HG03060 (cell line): ENCODE results near the gene APCDD1L.
"Not testable (repeated sequence)": the region's sequence is repeated elsewhere in the genome, so short reads cannot be mapped to it uniquely, and the experiment has no call there.

Experiments used
- ATAC-seq: cut with Tn5 transposase; IDR thresholded peaks from one replicate; pipeline ENCODE4 v1.9.1; 2021; ENCODE audit warnings: low read depth, moderate number of reproducible peaks; ENCODE audit not compliant: unreplicated experiment

APCDD1L gene

GRCh38 chr20:58518387-58518786, 3.2 kb upstream of the APCDD1L start:
- no peak for ATAC-seq

- ATAC-seq, result no peak
These were observed 622 bp downstream of the APCDD1L start for GRCh38 chr20:58514321-58515232.

GRCh38 chr20:58513580-58514285, 1.5 kb downstream of the APCDD1L start:
- no peak for ATAC-seq

DNA sequence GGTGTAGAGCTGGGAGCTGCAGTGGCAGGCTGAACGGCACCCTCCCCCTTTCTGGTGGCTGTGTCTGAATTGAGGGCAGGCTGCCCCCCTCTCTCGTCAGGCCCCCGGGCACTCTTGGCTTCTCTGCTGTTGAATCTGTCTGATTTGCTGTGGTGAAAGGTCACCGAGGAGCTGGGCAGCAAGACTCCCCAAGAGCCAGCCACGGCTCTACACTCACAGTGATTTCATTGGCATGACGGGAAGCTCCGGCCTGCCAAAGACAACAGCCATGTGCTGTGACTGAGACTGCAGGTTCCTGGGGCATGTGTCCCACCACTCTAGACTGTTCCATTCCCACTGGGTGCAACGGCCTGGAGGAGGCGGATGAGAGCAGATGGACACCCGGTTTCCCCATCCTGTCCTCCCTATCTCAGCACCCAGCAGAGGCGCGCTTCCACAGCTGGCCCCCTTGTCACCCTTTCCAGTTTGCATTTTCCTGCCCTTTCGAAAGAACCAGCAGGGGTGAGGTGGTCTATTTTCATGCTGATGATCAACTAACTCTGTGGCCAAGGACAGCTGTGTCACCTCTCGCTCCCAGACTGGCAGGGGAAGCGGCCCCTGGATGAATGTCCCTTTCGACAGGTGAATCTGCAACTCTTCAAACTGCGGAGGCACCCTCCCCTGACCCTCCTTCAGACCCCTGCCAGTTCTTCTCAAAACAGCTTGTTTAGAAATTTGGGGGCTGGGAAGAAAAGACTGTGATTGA, 2.2 kb downstream of the APCDD1L start:
- no peak for ATAC-seq

DNA sequence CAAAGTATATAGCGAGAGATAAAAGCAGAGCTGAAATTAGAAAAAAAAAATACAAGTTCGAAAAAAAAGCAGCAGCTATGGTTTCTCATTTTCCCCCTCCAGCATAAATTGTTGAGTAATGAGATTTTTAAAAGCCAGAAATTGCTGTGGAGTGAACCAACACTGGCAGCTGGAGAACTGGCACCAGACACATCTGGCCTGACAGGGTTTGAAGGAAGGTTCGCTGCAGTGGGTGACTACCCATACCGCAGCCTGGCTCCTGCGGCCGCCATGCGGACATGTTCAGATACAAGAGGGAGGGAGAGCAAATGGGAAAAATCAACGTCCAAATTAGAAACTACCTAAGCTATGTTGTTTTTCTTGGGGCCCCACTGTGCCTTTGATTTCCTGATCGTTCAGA, 3.3 kb downstream of the APCDD1L start:
- ATAC-seq, result no peak

DNA sequence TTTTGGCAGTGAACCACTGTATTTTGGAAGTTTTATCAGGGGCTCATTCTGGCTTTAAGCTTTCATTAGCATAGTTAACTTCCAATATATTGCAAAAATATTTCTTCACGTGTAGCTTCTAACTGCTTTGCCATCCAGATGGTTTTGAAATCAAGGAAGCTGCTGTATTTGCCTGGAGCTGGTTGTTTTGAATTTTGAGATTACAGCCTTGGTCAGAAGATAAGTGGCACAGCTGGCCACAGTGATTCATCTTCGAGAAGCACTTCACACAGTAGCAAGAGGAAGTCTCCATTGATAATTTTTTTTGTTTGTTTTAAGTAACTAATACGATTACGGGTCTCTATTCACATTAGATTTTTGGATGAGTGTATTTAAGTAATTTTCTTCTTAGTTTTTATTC, 3.8 kb downstream of the APCDD1L start:
- no peak for ATAC-seq

GRCh38 chr20:58510921-58511320, 4.3 kb downstream of the APCDD1L start:
- ATAC-seq, result no peak

- no peak for ATAC-seq
These were observed 6.3 kb downstream of the APCDD1L start for GRCh38 chr20:58508762-58509395.

DNA sequence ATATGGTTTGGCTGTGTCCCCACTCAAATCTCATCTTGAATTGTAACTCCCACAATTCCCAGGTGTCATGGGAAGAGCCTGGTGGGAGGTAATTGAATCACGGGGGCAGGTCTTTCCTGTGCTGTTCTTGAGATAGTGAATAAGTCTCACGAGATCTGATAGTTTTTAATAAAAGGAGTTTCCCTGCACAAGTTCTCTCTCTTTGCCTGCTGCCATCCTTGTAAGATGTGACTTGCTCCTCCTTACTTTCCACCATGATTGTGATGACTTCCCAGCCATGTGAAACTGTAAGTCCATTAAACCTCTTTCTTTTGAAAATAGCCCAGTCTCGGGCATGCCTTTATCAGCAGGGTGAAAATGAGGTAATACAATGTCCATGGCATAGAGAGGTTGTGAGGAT, 8.2 kb downstream of the APCDD1L start:
- not testable (repeated sequence) for ATAC-seq

GRCh38 chr20:58504566-58504965, 10.6 kb downstream of the APCDD1L start:
- no peak for ATAC-seq

DNA sequence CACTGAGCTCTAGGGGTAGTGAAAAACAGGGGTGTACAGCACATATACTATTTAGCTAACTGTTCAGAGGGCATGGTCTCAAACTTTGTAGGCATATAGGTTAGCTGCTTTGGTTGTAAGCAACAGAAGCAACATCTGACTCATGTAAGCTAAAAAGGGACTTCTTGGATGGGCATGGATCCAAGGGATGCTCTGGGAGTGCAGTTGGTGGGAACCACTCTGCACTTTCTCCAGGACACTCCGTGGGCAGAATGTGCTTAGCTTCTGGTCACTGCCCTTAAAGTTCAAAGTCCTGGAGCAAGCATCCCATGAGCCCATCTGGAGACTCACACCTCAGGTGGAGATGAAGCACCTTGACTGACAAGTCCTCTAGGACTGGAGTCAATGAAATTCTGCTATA, 11.5 kb downstream of the APCDD1L start:
- no peak for ATAC-seq

DNA sequence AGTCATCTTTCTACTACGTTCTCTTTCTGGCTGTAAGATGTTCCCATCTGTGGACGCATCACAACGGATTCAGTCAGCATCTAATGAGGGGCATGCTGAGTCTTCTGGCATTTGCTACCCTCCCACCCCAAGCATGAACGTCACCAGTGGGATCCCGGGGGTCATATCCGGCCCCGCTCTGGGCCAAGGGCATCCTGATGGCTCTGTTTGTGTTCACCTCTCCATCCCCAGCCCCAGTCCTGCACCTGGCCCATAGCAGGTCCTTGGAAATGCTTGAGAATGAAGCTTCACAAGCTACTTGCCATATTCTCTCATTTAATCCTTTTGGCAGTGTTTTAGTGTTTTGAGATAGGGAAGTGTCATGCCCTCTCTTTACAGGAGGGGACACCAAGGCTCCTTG, 14.9 kb downstream of the APCDD1L start:
- ATAC-seq, result no peak

DNA sequence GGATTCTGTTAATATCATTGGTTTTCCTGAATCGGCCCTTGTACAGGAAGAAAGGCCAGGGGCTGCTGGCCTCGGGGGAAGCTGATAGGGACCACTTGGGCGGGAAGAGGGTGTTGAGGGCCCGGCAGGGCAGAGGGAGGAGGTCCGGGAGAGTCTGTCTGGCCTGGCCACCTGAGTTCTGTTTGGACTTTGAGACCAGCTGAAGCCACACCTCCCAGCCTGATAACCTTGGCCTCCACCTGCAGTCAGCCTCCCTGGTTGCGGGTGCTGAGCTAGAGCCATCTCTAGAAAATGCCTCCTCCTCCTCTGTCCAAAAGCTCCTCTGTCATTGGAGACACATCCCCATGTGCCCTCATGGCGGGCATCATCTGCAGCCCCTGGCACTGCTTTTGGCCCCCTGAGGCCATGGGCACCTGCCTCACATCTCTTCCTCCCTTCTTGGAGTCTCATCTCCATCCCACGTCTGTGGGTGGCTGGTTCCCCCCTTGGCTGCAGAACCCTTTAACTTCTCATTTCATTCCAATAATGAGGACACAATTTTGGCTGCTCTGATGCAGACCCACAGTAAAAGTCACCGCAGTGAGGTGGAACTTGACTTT, 16.6 kb downstream of the APCDD1L start:
- no peak for ATAC-seq

DNA sequence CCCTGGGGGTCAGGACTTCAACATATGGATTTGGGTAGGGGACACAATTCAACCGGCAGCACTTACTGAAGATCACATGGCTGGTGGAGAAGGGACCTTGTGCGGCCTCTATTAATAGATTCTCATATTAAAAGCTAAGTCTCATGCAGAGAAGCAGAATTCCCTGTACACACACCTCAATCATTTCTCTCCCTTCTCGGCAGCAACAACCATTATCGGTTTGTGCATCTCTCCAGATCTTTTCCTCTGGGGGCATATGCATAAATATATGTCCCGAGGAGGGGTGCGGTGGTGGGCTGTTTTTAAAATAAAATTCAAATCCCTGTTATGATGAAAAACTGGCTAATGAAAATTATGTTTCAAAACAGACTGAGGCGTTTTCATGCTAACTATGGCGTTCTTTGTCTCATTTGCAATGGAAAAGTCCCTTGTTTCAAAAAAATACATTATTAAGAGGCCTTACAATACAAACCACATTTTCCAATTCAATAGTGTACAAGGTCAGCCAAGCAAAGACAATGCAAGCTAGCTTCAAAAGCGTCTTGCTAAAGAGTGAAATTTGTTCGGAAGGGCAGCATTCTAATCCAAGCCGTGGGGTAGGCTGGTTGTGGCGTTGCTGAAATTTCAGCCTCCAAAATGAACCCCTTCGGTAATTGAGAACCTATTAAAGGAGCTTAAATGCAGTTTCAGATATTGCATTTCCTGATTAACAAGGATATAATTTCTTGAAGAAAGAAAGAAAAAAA, 17.3 kb downstream of the APCDD1L start:
- ATAC-seq, result no peak

GRCh38 chr20:58497076-58497641, 18.0 kb downstream of the APCDD1L start:
- no peak for ATAC-seq

GRCh38 chr20:58496429-58496769, 18.8 kb downstream of the APCDD1L start:
- no peak for ATAC-seq

DNA sequence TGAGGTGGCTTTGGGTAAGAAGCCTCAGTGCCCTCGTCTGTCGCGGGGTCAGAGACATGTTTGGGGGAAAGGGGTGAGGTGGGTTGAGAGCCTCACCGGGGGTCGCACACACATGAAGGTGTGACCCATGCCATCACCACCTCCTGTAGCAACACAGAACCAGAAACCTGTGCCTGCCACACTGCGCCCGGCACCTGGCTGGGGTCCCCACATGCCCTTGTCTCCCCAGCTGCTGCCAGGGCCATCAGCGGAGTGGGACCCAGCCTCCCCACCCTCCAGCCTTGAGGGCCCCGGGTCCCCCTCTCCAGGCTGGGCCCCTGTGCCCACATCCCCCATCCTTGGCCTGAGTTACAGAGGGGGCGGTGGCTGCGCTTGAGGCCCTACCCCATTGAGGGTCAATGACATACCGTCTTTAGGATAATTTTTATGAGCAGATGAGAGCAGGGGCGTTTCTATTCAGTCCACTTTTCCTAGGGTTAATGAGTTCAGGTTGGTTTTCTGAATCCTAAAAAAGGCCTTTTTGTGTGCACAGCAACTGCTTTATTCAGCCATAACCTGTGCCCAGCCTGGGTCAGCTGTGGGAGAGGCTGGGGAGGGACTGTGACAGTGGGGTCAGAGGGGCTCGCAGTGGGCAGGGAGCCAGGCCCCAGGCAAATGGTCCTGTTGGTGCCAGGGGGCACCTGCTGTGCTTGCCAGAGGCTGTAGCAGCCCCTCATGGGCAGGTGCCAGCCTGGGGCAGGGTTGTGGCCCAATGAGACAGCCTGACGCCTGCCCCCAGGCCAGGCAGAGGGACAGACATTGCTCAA, 19.4 kb downstream of the APCDD1L start:
- no peak for ATAC-seq

GRCh38 chr20:58494923-58495622, 20.1 kb downstream of the APCDD1L start:
- ATAC-seq, result no peak
